Skin of body (tissue), 2 donors: ENCODE data around the gene POLR3C. TPM values are rescaled to one million over a fixed set of nuclear protein-coding genes. Genes with fewer than 3 reads are reported as not detected.

Experiments used
- DNase-seq: peaks from one replicate; lab custom pipeline; 2025; lab: John Stamatoyannopoulos, UW
- total RNA-seq: library from RNA; depleted of rRNA; stranded (reverse); fragments of >200 nt; gene quantifications from one replicate; pipeline ENCODE4 v1.2.3, GENCODE V29; 2014

Gene POLR3C
- total RNA-seq, 1 donor from 2014 or later, result 18.8 TPM

GRCh38 chr1:145868232-145868631, 44.2 kb downstream of the POLR3C start:
- DNase-seq, result no peak

GRCh38 chr1:145871994-145872924, 48.3 kb downstream of the POLR3C start:
- DNase-seq, result no peak

- DNase-seq, result no peak
Measured at GRCh38 chr1:145874646-145875045, 50.6 kb downstream of the POLR3C start.

- DNase-seq, result no peak
Measured at GRCh38 chr1:145877923-145878486, 54.0 kb downstream of the POLR3C start.

- DNase-seq, result no peak
Measured at GRCh38 chr1:145878724-145879123, 54.7 kb downstream of the POLR3C start.

- no peak for DNase-seq
Measured at GRCh38 chr1:145879775-145880174, 55.8 kb downstream of the POLR3C start.

GRCh38 chr1:145884675-145885074, 60.7 kb downstream of the POLR3C start:
- DNase-seq, result no peak

- peak; percentile 54 for DNase-seq
Measured at GRCh38 chr1:145885738-145886287, 61.8 kb downstream of the POLR3C start, which contains the start of gene ANKRD35. Gene ANKRD35 (minus strand): TSS chr1:145885866. CDS start chr1:145885758, 108 bp downstream.

GRCh38 chr1:145886390-145886789, 62.4 kb downstream of the POLR3C start:
- DNase-seq, result no peak

- DNase-seq, result no peak
Measured at GRCh38 chr1:145886816-145887215, 62.8 kb downstream of the POLR3C start.

- no peak for DNase-seq
Measured at GRCh38 chr1:145887631-145888030, 63.6 kb downstream of the POLR3C start.

- no peak for DNase-seq
Measured at GRCh38 chr1:145889722-145890121, 65.7 kb downstream of the POLR3C start.

GRCh38 chr1:145891143-145891542, 67.1 kb downstream of the POLR3C start:
- no peak for DNase-seq

GRCh38 chr1:145891587-145892485, 67.8 kb downstream of the POLR3C start:
- DNase-seq, result peak; percentile 94

GRCh38 chr1:145892486-145893087, 68.6 kb downstream of the POLR3C start:
- DNase-seq, result no peak

- no peak for DNase-seq
Measured at GRCh38 chr1:145893306-145894055, 69.5 kb downstream of the POLR3C start.
